Loucy (cell line): ENCODE results near the gene TP53I11.

Experiments
- EZH2phosphoT487 ChIP-seq: fragments of 200-600 bp; IDR thresholded peaks from 2 replicates; pipeline ENCODE4 v1.6.1; 2018; ENCODE audit warnings: antibody characterized with exemption, mild to moderate bottlenecking, moderate library complexity, borderline replicate concordance
- TF ChIP-seq, protein P1 (sequence below): fragments of 200-600 bp; sonication (generic); conservative IDR thresholded peaks from 2 replicates; pipeline ENCODE4 v1.5.1; 2014; ENCODE audit warnings: mild to moderate bottlenecking, antibody characterized with exemption, low read length

DNA sequence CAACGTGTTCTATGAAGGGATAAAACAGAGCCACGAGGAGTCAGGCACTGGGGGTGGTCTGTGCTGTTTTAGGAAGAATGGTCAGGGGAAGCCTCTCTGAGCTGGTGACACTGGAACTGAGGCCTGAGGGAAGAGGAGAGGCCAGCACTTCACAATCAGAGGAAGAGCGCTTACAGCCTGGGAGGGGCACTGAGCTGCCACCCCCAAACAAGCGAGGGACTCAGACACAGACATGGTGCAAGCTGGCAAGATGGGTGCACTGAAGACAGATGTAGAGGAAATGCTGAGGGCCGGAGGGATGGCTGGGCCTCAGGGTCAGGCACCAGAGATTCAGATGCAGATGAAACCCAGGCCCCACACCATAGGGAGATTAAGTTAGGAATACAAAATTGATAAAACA is 40.0 kb upstream of the TP53I11 start:
- TF ChIP-seq, protein P1, sequence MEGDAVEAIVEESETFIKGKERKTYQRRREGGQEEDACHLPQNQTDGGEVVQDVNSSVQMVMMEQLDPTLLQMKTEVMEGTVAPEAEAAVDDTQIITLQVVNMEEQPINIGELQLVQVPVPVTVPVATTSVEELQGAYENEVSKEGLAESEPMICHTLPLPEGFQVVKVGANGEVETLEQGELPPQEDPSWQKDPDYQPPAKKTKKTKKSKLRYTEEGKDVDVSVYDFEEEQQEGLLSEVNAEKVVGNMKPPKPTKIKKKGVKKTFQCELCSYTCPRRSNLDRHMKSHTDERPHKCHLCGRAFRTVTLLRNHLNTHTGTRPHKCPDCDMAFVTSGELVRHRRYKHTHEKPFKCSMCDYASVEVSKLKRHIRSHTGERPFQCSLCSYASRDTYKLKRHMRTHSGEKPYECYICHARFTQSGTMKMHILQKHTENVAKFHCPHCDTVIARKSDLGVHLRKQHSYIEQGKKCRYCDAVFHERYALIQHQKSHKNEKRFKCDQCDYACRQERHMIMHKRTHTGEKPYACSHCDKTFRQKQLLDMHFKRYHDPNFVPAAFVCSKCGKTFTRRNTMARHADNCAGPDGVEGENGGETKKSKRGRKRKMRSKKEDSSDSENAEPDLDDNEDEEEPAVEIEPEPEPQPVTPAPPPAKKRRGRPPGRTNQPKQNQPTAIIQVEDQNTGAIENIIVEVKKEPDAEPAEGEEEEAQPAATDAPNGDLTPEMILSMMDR: no peak
- TF ChIP-seq EZH2phosphoT487: no peak
